K562 (cell line): ENCODE data around the gene MT1X. TPM values are rescaled to one million over a fixed set of nuclear protein-coding genes. Genes with fewer than 3 reads are reported as not detected.

Source experiments
- ATAC-seq: fragments of 200-7000 bp; cut with Tn5 transposase; 3 replicates; pipeline ENCODE4 v1.9.1; 2020; ENCODE audit warnings: moderate library complexity
- BruUV-seq: library from RNA; stranded (reverse); fragments of 400-500 nt; replicated peaks from 2 replicates; lab custom pipeline; 2021; lab: Mats Ljungman, UMichigan
- CTCF ChIA-PET: fragments of 300-600 bp; formaldehyde crosslinking; extraction: SDS; loops from one replicate; lab custom pipeline; 2021; ENCODE audit warnings: low intra/inter-chr PET ratio; lab: Yijun Ruan, JAX
- POLR2A ChIA-PET: fragments of 300-600, 350-650 bp; sonication (Branson Sonifier 250); formaldehyde crosslinking; extraction: SDS; loops from one replicate; lab custom pipeline; 2021; ENCODE audit warnings: antibody characterized with exemption, inconsistent platforms; lab: Yijun Ruan, JAX
- DNase-seq, 4 experiments: peaks; one replicate each; pipeline versions ENCODE4 v3.0.0 to v3.0.0-alpha.2; 2011 to 2018; ENCODE audit warnings: low spot score in 3 of 4, mixed read lengths in 3 of 4; ENCODE audit errors: extremely low read depth in 1 of 4
- FAIRE-seq: peaks from 2 replicates; lab custom pipeline; 2011; peaks lifted over from hg19 to GRCh38; lab: Jason Lieb, UNC
- H2AFZ ChIP-seq: 2 replicates; pipeline ENCODE4 v1.6.0; 2011; ENCODE audit warnings: low read depth, low read length, control low read depth, inconsistent platforms
- H3K27ac ChIP-seq: fragments of 200-600 bp; 3 replicates; pipeline ENCODE4 v1.8.0; 2011; ENCODE audit warnings: low read depth, mild to moderate bottlenecking, control low read depth, inconsistent platforms, low read length, moderate library complexity, mixed read lengths; ENCODE audit errors: extremely low read depth
- H3K27me3 ChIP-seq, 2 experiments: fragments of 300-600 bp in 1 of 2; 2 replicates in 1 of 2; 3 replicates in 1 of 2; pipeline versions ENCODE4 v1.6.0 to v1.8.0; 2011; ENCODE audit warnings: inconsistent platforms in 2 of 2, low read length in 2 of 2, mild to moderate bottlenecking in 1 of 2, mixed read lengths in 1 of 2, moderate library complexity in 1 of 2; ENCODE audit not compliant: control insufficient read depth in 2 of 2, insufficient read depth in 2 of 2
- H3K36me3 ChIP-seq: fragments of 300-600 bp; 3 replicates; pipeline ENCODE4 v1.8.0; 2011; ENCODE audit warnings: mild to moderate bottlenecking, low read length, inconsistent platforms; ENCODE audit not compliant: control insufficient read depth, insufficient read depth
- H3K4me1 ChIP-seq, 2 experiments: fragments of 200-600 bp in 1 of 2; replicated peaks in 1 of 2; 2 replicates in 1 of 2; 3 replicates in 1 of 2; pipeline versions ENCODE4 v1.5.1 to v1.8.0; 2011; ENCODE audit warnings: inconsistent platforms in 2 of 2, low read length in 2 of 2, mild to moderate bottlenecking in 1 of 2, mixed read lengths in 1 of 2, moderate library complexity in 1 of 2; ENCODE audit not compliant: control insufficient read depth in 2 of 2, insufficient read depth in 2 of 2
- H3K4me2 ChIP-seq: 2 replicates; pipeline ENCODE4 v1.6.1; 2011; ENCODE audit warnings: low read length, control low read depth, inconsistent platforms, mixed read lengths; ENCODE audit not compliant: insufficient read depth
- H3K4me3 ChIP-seq: fragments of 200-600 bp; sonication (generic), shearing (Covaris generic); 2 replicates; pipeline ENCODE4 v1.5.1; 2016; ENCODE audit warnings: control low read depth, inconsistent platforms
- H3K79me2 ChIP-seq: fragments of 200-600 bp; 3 replicates; pipeline ENCODE4 v1.8.0; 2011; ENCODE audit warnings: low read length, inconsistent platforms; ENCODE audit not compliant: control insufficient read depth, insufficient read depth
- H3K9ac ChIP-seq, 2 experiments: 2 replicates each; pipeline versions ENCODE4 v1.6.0 to v1.6.1; 2011; ENCODE audit warnings: low read depth in 2 of 2, low read length in 2 of 2, control low read depth in 1 of 2, inconsistent platforms in 1 of 2, mild to moderate bottlenecking in 1 of 2, mixed read lengths in 1 of 2; ENCODE audit not compliant: insufficient read depth in 1 of 2
- H3K9me1 ChIP-seq: one replicate; pipeline ENCODE4 v1.6.0; 2011; ENCODE audit warnings: inconsistent platforms, mild to moderate bottlenecking, low read length, moderate library complexity; ENCODE audit not compliant: control insufficient read depth, insufficient read depth
- H3K9me3 ChIP-seq: replicated peaks from 2 replicates; pipeline ENCODE4 v1.5.1; 2011; ENCODE audit warnings: low read depth, low read length, inconsistent platforms; ENCODE audit not compliant: control insufficient read depth, insufficient read depth
- H4K20me1 ChIP-seq: replicated peaks from 2 replicates; pipeline ENCODE4 v1.6.1; 2011; ENCODE audit warnings: low read length, inconsistent platforms, mixed read lengths; ENCODE audit not compliant: control insufficient read depth, insufficient read depth
- BCL6 ChIP-seq: fragments of 250-450 bp; sonication (Bioruptor Pico); IDR thresholded peaks from 2 replicates; pipeline ENCODE4 v1.4.0; 2020
- CEBPG ChIP-seq, 3 experiments: fragments of 200-800 bp in 1 of 3; sonication (Bioruptor generic) in 1 of 3; sonication (generic) in 1 of 3; formaldehyde crosslinking in 1 of 3; IDR thresholded peaks in 2 of 3; conservative IDR thresholded peaks in 1 of 3; 2 replicates each; pipeline versions ENCODE4 v1.6.1 to v1.8.0; 2016 to 2022; ENCODE audit warnings: missing compliant biosample characterization in 2 of 3, missing genetic modification characterization in 2 of 3, mild to moderate bottlenecking in 1 of 3, missing genetic modification reagents in 1 of 3
- CTBP1 ChIP-seq: fragments of 450-650 bp; IDR thresholded peaks from 2 replicates; pipeline ENCODE4 v1.6.1; 2016; ENCODE audit warnings: borderline replicate concordance
- CTCF ChIP-seq, 3 experiments: IDR thresholded peaks in 2 of 3; conservative IDR thresholded peaks in 1 of 3; 2 replicates each; pipeline ENCODE4 v1.5.1; 2011 to 2012; ENCODE audit warnings: low read length in 3 of 3, mild to moderate bottlenecking in 3 of 3, control low read depth in 2 of 3, improper control_type of control experiment in 1 of 3, inconsistent platforms in 1 of 3, low read depth in 1 of 3, mixed read lengths in 1 of 3, moderate library complexity in 1 of 3; ENCODE audit not compliant: insufficient read depth in 2 of 3
- DIDO1 ChIP-seq: fragments of 450-650 bp; IDR thresholded peaks from 2 replicates; pipeline ENCODE4 v1.6.1; 2016; ENCODE audit warnings: low read depth, missing biosample characterization, missing genetic modification characterization
- ETV1 ChIP-seq: fragments of 450-650 bp; conservative IDR thresholded peaks from 2 replicates; pipeline ENCODE4 v1.6.1; 2016; ENCODE audit warnings: missing genetic modification characterization, control low read depth, low read depth, missing compliant biosample characterization
- FOSL1 ChIP-seq: fragments of 200-800 bp; sonication (Bioruptor generic); conservative IDR thresholded peaks from 2 replicates; pipeline ENCODE4 v1.6.1; 2016; ENCODE audit warnings: missing genetic modification characterization, missing compliant biosample characterization
- GTF2A2 ChIP-seq: IDR thresholded peaks from 2 replicates; pipeline ENCODE4 v1.6.1; 2016; ENCODE audit warnings: mild to moderate bottlenecking, missing genetic modification characterization, missing compliant biosample characterization
- MAFF ChIP-seq: IDR thresholded peaks from 2 replicates; pipeline ENCODE4 v1.6.1; 2012; ENCODE audit warnings: low read length, improper control_type of control experiment
- MCM3 ChIP-seq: fragments of 450-650 bp; IDR thresholded peaks from 2 replicates; pipeline ENCODE4 v1.6.1; 2016
- NCOA4 ChIP-seq: fragments of 450-650 bp; IDR thresholded peaks from 2 replicates; pipeline ENCODE4 v1.6.1; 2018; ENCODE audit warnings: mild to moderate bottlenecking; ENCODE audit not compliant: partially characterized antibody
- POLR2H ChIP-seq: IDR thresholded peaks from 2 replicates; pipeline ENCODE4 v1.6.1; 2016; ENCODE audit warnings: missing genetic modification characterization, low read depth, mild to moderate bottlenecking, control low read depth, missing compliant biosample characterization, moderate library complexity
- RAD51 ChIP-seq: fragments of 450-650 bp; IDR thresholded peaks from 2 replicates; pipeline ENCODE4 v1.7.1; 2016; ENCODE audit warnings: low read depth, mild to moderate bottlenecking, borderline replicate concordance
- ZEB2 ChIP-seq: fragments of 450-650 bp; IDR thresholded peaks from 2 replicates; pipeline ENCODE4 v1.6.1; 2016
- WGBS: fragments of 100-300 bp; shearing (Covaris generic); methylation state at CpG from one replicate; pipeline ENCODE4 v1.1.6; 2016; ENCODE audit warnings: low coverage, mixed read lengths; ENCODE audit not compliant: insufficient coverage; ENCODE audit errors: missing lambda C conversion rate; 5-methylcytosine and 5-hydroxymethylcytosine counted together
- in situ Hi-C: fragments of 300-500 bp; cut with MboI; formaldehyde crosslinking; loops from 4 replicates; pipeline ENCODE4 v1.15.0; 2018; ENCODE audit warnings: inconsistent platforms, mixed read lengths
- intact Hi-C: fragments of 100-400 bp; cut with micrococcal nuclease; formaldehyde crosslinking; loops from 2 replicates; pipeline ENCODE4 v1.14.2; 2022
- polyA plus RNA-seq, 8 experiments: library from polyadenylated mRNA; depleted of rRNA in 4 of 8; stranded (reverse) in 5 of 8; unstranded in 3 of 8; fragments of >200 nt; fragmentation: Nextera tagmentation in 2 of 8; fragmentation: Illumina TruSeq in 1 of 8; extraction: Ambion mirVana in 2 of 8; extraction: Trizol in 1 of 8; gene quantifications; 2 replicates each; pipeline versions ENCODE4 v1.2.1 to v1.2.3, GENCODE V29; 2011 to 2014; ENCODE audit warnings: inconsistent platforms in 1 of 8, missing spikeins in 1 of 8
- total RNA-seq, 7 experiments: library from RNA; depleted of rRNA in 6 of 7; stranded (reverse); fragments of >200 nt in 6 of 7; fragmentation: Illumina TruSeq in 2 of 7; extraction: Trizol in 2 of 7; gene quantifications; 2 replicates each; pipeline versions ENCODE4 v1.2.1 to v1.2.3, GENCODE V29; 2011 to 2021; ENCODE audit warnings: low replicate concordance in 1 of 7

Gene MT1X
- total and polyA plus RNA-seq, 9 of the 15 experiments (the other 6 are each of a cell fraction or from before 2014, with no cell fraction given) = 4.9 to 22.8 (median 8.7) TPM

- H3K27ac ChIP-seq = no peak overlapping the region
- POLR2A ChIA-PET = no interaction called here
- TF ChIP-seq CTCF (IDR thresholded peaks at IDR 0.05 in 2 of 3, conservative IDR thresholded peaks at IDR 0.05 in 1 of 3; ENCODE audit: insufficient read depth in 2 of 3, low read depth in 1 of 3, low read length in 3 of 3) (no peak), FOSL1 (tag) (no peak), RAD51 (no peak), DIDO1 (tag) (no peak), MAFF (no peak), GTF2A2 (tag) (no peak), CEBPG (CRISPR knock-in tag; IDR thresholded peaks at IDR 0.05) (no peak), CEBPG (tag; conservative IDR thresholded peaks at IDR 0.05 in 1 of 2, IDR thresholded peaks at IDR 0.05 in 1 of 2) (no peak), ZEB2 (no peak), CTBP1 (no peak), POLR2H (no peak), NCOA4 (no peak), ETV1 (no peak), MCM3 (no peak), BCL6 (CRISPR knock-in tag) (no peak)
- TF ChIP-seq, all 486 proteins: peak for 0
- CTCF ChIA-PET = no interaction called here
- H3K9me1 ChIP-seq = no peaks in the 10 kb centered on the region
- ATAC-seq (no peak), FAIRE-seq (no peak), DNase-seq (no peak)
- intact Hi-C loops (no loop called here), in situ Hi-C loops (no loop called here)
- H3K4me2 ChIP-seq = no peak overlapping the region
- H3K9me3 ChIP-seq = no peaks in the 10 kb centered on the region
- peaks cover 6 to 12% of the 10 kb centered on the region in 2 experiments; a peak in 3 of 5 replicates for H3K4me1 ChIP-seq
- WGBS = 1% methylated on average over 7 of the region's 7 CpGs
- H3K27me3 ChIP-seq = peaks cover 7 to 51% of the 10 kb centered on the region in 2 experiments; a peak in 4 of 5 replicates
- BruUV-seq = no TSS peak
- no peak overlapping the region for H3K4me3 ChIP-seq
- H2AFZ ChIP-seq = no peak overlapping the region
- H4K20me1 ChIP-seq = no peaks in the 10 kb centered on the region
- H3K9ac ChIP-seq = no peak overlapping the region
- no peaks in the 10 kb centered on the region for H3K79me2 ChIP-seq
- no peaks in the 10 kb centered on the region for H3K36me3 ChIP-seq
Measured at GRCh38 chr16:56686758-56687157, 4.5 kb downstream of the MT1X start.
